Thymus (tissue), 11 donors: ENCODE measurements around the gene ANAPC16. TPM values are rescaled to one million over a fixed set of nuclear protein-coding genes. Genes with fewer than 3 reads are reported as not detected.
A peak's percentile ranks its signal among the peaks of the same experiment; 100 is the strongest.

Experiments used
- DNase-seq, 9 donors: peaks; one replicate each; pipeline ENCODE4 v3.0.0-alpha.2; 2013; ENCODE audit warnings: low spot score in 9 of 9, low read depth in 6 of 9, missing footprints in 1 of 9
- H3K27ac ChIP-seq, 2 donors: one replicate each; pipeline ENCODE4 v1.5.1; 2013; ENCODE audit warnings: control low read depth in 1 of 2, low read depth in 1 of 2, low read length in 1 of 2, mild to moderate bottlenecking in 1 of 2, moderate library complexity in 1 of 2
- H3K27me3 ChIP-seq, 2 donors: one replicate each; pipeline ENCODE4 v1.5.1; 2013; ENCODE audit warnings: low read length in 1 of 2; ENCODE audit not compliant: control insufficient read depth in 2 of 2, insufficient read depth in 1 of 2
- H3K36me3 ChIP-seq, 2 donors: one replicate each; pipeline ENCODE4 v1.5.1; 2013; ENCODE audit warnings: low read length in 1 of 2, mild to moderate bottlenecking in 1 of 2, moderate library complexity in 1 of 2; ENCODE audit not compliant: control insufficient read depth in 2 of 2, insufficient read depth in 2 of 2
- H3K4me1 ChIP-seq, 2 donors: one replicate each; pipeline ENCODE4 v1.5.1; 2013; ENCODE audit warnings: low read length in 2 of 2; ENCODE audit not compliant: control insufficient read depth in 2 of 2, insufficient read depth in 2 of 2
- H3K4me3 ChIP-seq, 2 donors: one replicate each; pipeline ENCODE4 v1.5.1; 2013; ENCODE audit warnings: low read length in 2 of 2, control low read depth in 1 of 2, mild to moderate bottlenecking in 1 of 2
- H3K9me3 ChIP-seq, 2 donors: one replicate each; pipeline ENCODE4 v1.5.1; 2013; ENCODE audit warnings: low read length in 1 of 2, mild to moderate bottlenecking in 1 of 2; ENCODE audit not compliant: control insufficient read depth in 2 of 2, insufficient read depth in 1 of 2
- WGBS: extraction: QIAGEN DNeasy Blood & Tissue Kit; methylation state at CpG from one replicate; pipeline ENCODE4 v1.1.7; 2013; 5-methylcytosine and 5-hydroxymethylcytosine counted together
- polyA plus RNA-seq: library from polyadenylated mRNA; stranded (reverse); fragments of 200-250 nt; gene quantifications from one replicate; pipeline ENCODE4 v1.2.3, GENCODE V29; 2013
- total RNA-seq: library from RNA; stranded (reverse); fragments of 120-200 nt; gene quantifications from one replicate; pipeline ENCODE4 v1.2.4, GENCODE V29; 2013
- donor health status: healthy.

The ANAPC16 gene
- total and polyA plus RNA-seq, 2 donors = 137 to 349 TPM

GRCh38 chr10:72174297-72174662, 41.5 kb upstream of the ANAPC16 start:
- no peaks in the 10 kb centered on the region for H3K4me1 ChIP-seq
- H3K9me3 ChIP-seq = no peaks in the 10 kb centered on the region
- peaks cover 5 to 9% of the 10 kb centered on the region in 2 donors for H3K36me3 ChIP-seq
- H3K27me3 ChIP-seq = no peaks in the 10 kb centered on the region
- no peak overlapping the region for H3K4me3 ChIP-seq
- H3K27ac ChIP-seq = no peak overlapping the region
- no peak for DNase-seq

GRCh38 chr10:72175149-72175548, 40.7 kb upstream of the ANAPC16 start:
- Histone ChIP-seq H3K4me3 (no peak overlapping the region), H3K27me3 (no peaks in the 10 kb centered on the region), H3K27ac (no peak overlapping the region), H3K9me3 (no peaks in the 10 kb centered on the region), H3K36me3 (peaks cover 6 to 9% of the 10 kb centered on the region in 2 donors), H3K4me1 (no peaks in the 10 kb centered on the region)
- DNase-seq = no peak
- 34% methylated on average over 1 of the region's 1 CpG for WGBS

GRCh38 chr10:72176701-72177100, 39.1 kb upstream of the ANAPC16 start:
- no peaks in the 10 kb centered on the region for H3K9me3 ChIP-seq
- H3K36me3 ChIP-seq = peaks cover 6 to 9% of the 10 kb centered on the region in 2 donors
- H3K27me3 ChIP-seq = no peaks in the 10 kb centered on the region
- no peak overlapping the region for H3K27ac ChIP-seq
- 96% methylated on average over 2 of the region's 2 CpGs for WGBS
- H3K4me1 ChIP-seq = no peaks in the 10 kb centered on the region
- DNase-seq = no peak
- H3K4me3 ChIP-seq = no peak overlapping the region

- H3K36me3 ChIP-seq = peaks cover 6 to 9% of the 10 kb centered on the region in 2 donors
- no peak for DNase-seq
- no peaks in the 10 kb centered on the region for H3K9me3 ChIP-seq
- no peak overlapping the region for H3K4me3 ChIP-seq
- H3K4me1 ChIP-seq = no peaks in the 10 kb centered on the region
- H3K27ac ChIP-seq = no peak overlapping the region
- WGBS = 98% methylated on average over 2 of the region's 2 CpGs
- no peaks in the 10 kb centered on the region for H3K27me3 ChIP-seq
Observed at GRCh38 chr10:72177454-72177853, 38.4 kb upstream of the ANAPC16 start.

GRCh38 chr10:72184156-72184555, 31.7 kb upstream of the ANAPC16 start:
- no peak overlapping the region for H3K27ac ChIP-seq
- H3K9me3 ChIP-seq = peaks cover 0 to 3% of the 10 kb centered on the region in 2 donors
- no peak overlapping the region for H3K4me3 ChIP-seq
- WGBS = 98% methylated on average over 2 of the region's 2 CpGs
- H3K4me1 ChIP-seq = no peaks in the 10 kb centered on the region
- DNase-seq = no peak
- H3K36me3 ChIP-seq = peaks cover 2% of the 10 kb centered on the region in 2 donors
- H3K27me3 ChIP-seq = no peaks in the 10 kb centered on the region

GRCh38 chr10:72186258-72186981, 29.4 kb upstream of the ANAPC16 start:
- Histone ChIP-seq H3K36me3 (peaks cover 0 to 7% of the 10 kb centered on the region in 2 donors), H3K4me1 (no peaks in the 10 kb centered on the region), H3K4me3 (no peak overlapping the region), H3K27me3 (no peaks in the 10 kb centered on the region), H3K9me3 (peaks cover 0 to 3% of the 10 kb centered on the region in 2 donors), H3K27ac (peak overlapping the region; percentile 18 to 55)
- DNase-seq = no peak
- 62% methylated on average over 7 of the region's 7 CpGs for WGBS

- Histone ChIP-seq H3K36me3 (peaks cover 0 to 7% of the 10 kb centered on the region in 2 donors), H3K4me3 (no peak overlapping the region)
Observed at GRCh38 chr10:72186982-72187330, 28.9 kb upstream of the ANAPC16 start.

GRCh38 chr10:72194949-72195348, 20.9 kb upstream of the ANAPC16 start:
- Histone ChIP-seq H3K27ac (no peak overlapping the region), H3K36me3 (peaks cover 16 to 22% of the 10 kb centered on the region in 2 donors), H3K4me3 (no peak overlapping the region), H3K4me1 (no peaks in the 10 kb centered on the region), H3K27me3 (no peaks in the 10 kb centered on the region), H3K9me3 (no peaks in the 10 kb centered on the region)
- DNase-seq = no peak
- WGBS = 95% methylated on average over 2 of the region's 2 CpGs

More at GRCh38 chr10:72186982-72187330, 28.9 kb upstream of the ANAPC16 start:
- no peak for DNase-seq
- H3K27ac ChIP-seq = peak overlapping the region in 1 of 2 donors; percentile 32
- no peaks in the 10 kb centered on the region for H3K4me1 ChIP-seq
- no peaks in the 10 kb centered on the region for H3K27me3 ChIP-seq
- 96% methylated on average over 3 of the region's 3 CpGs for WGBS
- peaks cover 0 to 3% of the 10 kb centered on the region in 2 donors for H3K9me3 ChIP-seq

- no peaks in the 10 kb centered on the region for H3K9me3 ChIP-seq
- no peaks in the 10 kb centered on the region for H3K4me1 ChIP-seq
- H3K27me3 ChIP-seq = no peaks in the 10 kb centered on the region
- no peak for DNase-seq
- H3K4me3 ChIP-seq = no peak overlapping the region
- H3K36me3 ChIP-seq = peaks cover 21 to 30% of the 10 kb centered on the region in 2 donors
- H3K27ac ChIP-seq = no peak overlapping the region
- WGBS = 97% methylated on average over 3 of the region's 3 CpGs
Observed at GRCh38 chr10:72200883-72201282, 14.9 kb upstream of the ANAPC16 start.
